NCI-H187 treated with DMSO at 0.1 percent for 48 hours (cell line): ENCODE measurements around the gene RPL7L1.

Source experiments
- DNase-seq: peaks from one replicate; lab custom pipeline; 2025; lab: John Stamatoyannopoulos, UW

The RPL7L1 gene

DNA sequence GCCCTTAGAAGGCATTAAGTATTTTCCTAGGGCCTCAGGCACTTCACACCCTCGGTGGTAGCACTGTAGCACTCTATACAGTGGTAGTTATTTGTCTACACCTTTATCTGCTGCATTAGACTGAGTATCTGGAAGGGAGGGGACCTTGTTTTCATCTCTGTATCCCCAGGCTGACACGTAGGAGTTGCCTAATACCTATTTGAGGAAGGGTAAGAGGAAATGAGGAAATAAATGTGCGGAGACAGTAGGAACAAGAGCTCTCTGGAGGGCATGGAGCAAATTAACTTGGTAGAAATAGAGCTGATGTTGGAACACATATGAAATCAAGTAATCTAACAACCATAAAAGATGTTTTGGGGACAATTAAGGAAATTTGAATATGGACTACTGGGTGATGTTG is 53.8 kb downstream of the RPL7L1 start:
- no peak for DNase-seq

DNA sequence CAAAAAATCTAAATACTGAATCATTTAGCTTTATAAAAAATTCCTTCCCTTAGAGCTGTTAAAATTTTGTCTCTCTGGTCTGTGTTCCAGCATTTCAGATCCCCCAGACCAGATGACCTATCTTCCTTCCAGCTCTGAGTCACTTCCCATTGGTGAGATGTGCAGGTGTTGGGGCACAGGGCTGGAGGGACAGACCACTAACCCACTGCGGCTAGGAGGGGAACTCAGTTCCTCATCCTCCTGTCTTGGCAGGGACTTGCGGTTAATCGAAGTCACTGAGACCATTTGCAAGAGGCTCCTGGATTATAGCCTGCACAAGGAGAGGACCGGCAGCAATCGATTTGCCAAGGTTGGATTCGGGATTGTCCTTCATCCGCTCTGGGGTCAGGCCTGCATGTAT is 55.9 kb downstream of the RPL7L1 start:
- DNase-seq: no peak

GRCh38 chr6:42936398-42936797 is 57.0 kb downstream of the RPL7L1 start:
- DNase-seq: no peak

DNA sequence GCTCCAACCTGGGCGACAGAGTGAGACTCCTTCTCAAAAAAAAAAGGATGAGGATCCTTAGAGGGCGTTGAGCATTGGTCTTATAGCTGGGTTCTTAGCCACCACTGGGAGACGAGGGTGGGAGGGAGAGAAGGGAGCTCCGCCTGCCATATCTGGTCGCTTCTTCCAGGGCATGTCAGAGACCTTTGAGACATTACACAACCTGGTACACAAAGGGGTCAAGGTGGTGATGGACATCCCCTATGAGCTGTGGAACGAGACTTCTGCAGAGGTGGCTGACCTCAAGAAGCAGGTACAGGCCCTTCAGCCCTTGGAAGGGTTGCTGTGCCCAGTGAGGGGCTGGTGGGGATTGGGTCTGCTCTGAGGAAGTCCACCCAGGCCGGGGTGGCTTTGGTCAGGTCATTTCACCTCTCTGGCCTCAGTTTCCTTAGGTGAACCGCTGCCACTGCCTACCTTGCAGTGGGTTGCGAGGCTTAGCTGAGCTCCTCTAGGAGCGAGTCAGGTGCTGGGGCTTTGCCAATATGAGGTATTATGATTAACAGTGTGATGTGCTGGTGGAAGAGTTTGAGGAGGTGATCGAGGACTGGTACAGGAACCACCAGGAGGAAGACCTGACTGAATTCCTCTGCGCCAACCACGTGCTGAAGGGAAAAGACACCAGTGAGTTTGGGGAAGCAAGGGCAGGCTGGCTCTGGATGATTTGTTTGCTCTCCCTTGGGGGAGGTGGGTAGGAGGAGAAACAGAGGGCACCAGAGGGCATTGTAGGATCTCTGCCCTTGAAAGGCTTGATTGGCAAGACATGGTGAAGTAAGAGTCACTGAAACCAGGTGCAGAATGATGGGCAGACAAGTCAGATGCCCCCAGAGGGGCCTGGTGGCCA is 58.4 kb downstream of the RPL7L1 start:
- no peak for DNase-seq

GRCh38 chr6:42938428-42938796 is 59.0 kb downstream of the RPL7L1 start:
- DNase-seq: no peak

DNA sequence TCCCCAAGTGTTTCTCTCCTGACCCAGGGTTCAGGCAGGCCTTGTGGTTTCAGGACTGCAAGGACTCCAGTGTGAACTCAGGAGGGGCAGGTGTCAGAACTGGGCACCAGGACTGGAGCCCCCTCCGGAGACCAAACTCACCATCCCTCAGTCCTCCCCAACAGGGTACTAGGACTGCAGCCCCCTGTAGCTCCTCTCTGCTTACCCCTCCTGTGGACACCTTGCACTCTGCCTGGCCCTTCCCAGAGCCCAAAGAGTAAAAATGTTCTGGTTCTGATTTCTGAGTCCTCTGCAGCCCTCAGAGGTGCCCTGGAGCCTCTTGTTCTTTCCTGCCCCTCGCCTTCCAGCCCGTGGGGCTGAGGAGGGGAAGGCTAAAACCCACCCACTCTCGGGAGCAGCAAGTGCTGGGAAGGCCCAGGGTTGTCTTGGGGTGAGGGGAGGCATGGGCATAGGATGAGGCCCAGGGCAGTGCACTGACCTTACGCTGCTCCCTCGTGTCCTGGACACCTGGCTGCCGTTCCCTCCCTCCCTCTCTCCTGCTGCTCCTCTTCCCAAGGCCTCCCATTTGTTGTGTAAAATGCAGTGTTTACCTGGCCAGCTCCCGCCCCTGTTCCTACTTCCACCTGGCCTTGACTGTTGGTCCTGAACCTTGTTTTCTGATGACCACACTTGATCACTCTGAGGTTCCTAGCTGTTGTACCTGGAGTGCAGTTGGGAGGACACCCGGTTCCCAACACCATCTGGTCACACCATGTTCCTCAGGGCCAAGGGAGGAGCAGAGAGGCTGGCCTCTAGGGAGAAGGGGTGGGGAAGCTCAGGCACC is 59.8 kb downstream of the RPL7L1 start:
- no peak for DNase-seq
